Thoracic aorta (tissue), 2 donors: ENCODE measurements around the gene LCOR. TPM values are rescaled to one million over a fixed set of nuclear protein-coding genes. Genes with fewer than 3 reads are reported as not detected.

Experiments used
- ATAC-seq: fragments of 150-250 bp; one replicate; pipeline ENCODE4 v1.8.0; 2017; ENCODE audit warnings: low read depth; ENCODE audit not compliant: insufficient number of reproducible peaks, low FRiP score
- DNase-seq: peaks from one replicate; pipeline ENCODE4 v3.0.0-alpha.2; 2020; ENCODE audit warnings: low spot score
- H3K27ac ChIP-seq, 2 donors: fragments of 200-600 bp; sonication (generic); 1 replicate in 1 of 2; 2 replicates in 1 of 2; pipeline ENCODE4 v1.5.1; 2016; ENCODE audit warnings: mild to moderate bottlenecking in 2 of 2, moderate library complexity in 2 of 2
- H3K27me3 ChIP-seq: fragments of 200-600 bp; sonication (generic); replicated peaks from 2 replicates; pipeline ENCODE4 v1.6.0; 2016; ENCODE audit warnings: mild to moderate bottlenecking; ENCODE audit not compliant: insufficient read depth
- H3K36me3 ChIP-seq: fragments of 200-600 bp; sonication (generic); one replicate; pipeline ENCODE4 v1.5.1; 2016
- H3K4me1 ChIP-seq, 2 donors: fragments of 200-600 bp; sonication (generic); 1 replicate in 1 of 2; 2 replicates in 1 of 2; pipeline versions ENCODE4 v1.5.1 to v1.6.0; 2016; ENCODE audit warnings: low read depth in 2 of 2, mild to moderate bottlenecking in 1 of 2; ENCODE audit not compliant: control insufficient read depth in 1 of 2
- H3K4me3 ChIP-seq: fragments of 200-600 bp; sonication (generic); 2 replicates; pipeline ENCODE4 v1.5.1; 2016; ENCODE audit warnings: mild to moderate bottlenecking
- H3K9me3 ChIP-seq: fragments of 200-600 bp; sonication (generic); 2 replicates; pipeline ENCODE4 v1.5.1; 2016
- total RNA-seq, 2 donors: library from RNA; depleted of rRNA; stranded (reverse); fragments of >200 nt; gene quantifications; one replicate each; pipeline versions ENCODE4 v1.1.0 to v1.2.3, GENCODE V29; 2016
- TF ChIP-seq, protein P1 (sequence below): fragments of 200-600 bp; sonication (generic); IDR thresholded peaks from one replicate; pipeline ENCODE4 v1.5.1; 2019; ENCODE audit warnings: antibody characterized with exemption

LCOR gene
- total RNA-seq, 2 donors from 2014 or later = 18.3 to 23.3 TPM

GRCh38 chr10:96921655-96922054 lies 89.6 kb downstream of the LCOR start:
- no peaks in the 10 kb centered on the region for H3K27me3 ChIP-seq
- H3K4me3 ChIP-seq = no peak overlapping the region
- H3K4me1 ChIP-seq = peaks cover 6 to 16% of the 10 kb centered on the region in 2 donors
- H3K9me3 ChIP-seq = no peaks in the 10 kb centered on the region
- no peaks in the 10 kb centered on the region for H3K36me3 ChIP-seq
- DNase-seq (no peak), ATAC-seq (no peak)
- TF ChIP-seq, protein P1, sequence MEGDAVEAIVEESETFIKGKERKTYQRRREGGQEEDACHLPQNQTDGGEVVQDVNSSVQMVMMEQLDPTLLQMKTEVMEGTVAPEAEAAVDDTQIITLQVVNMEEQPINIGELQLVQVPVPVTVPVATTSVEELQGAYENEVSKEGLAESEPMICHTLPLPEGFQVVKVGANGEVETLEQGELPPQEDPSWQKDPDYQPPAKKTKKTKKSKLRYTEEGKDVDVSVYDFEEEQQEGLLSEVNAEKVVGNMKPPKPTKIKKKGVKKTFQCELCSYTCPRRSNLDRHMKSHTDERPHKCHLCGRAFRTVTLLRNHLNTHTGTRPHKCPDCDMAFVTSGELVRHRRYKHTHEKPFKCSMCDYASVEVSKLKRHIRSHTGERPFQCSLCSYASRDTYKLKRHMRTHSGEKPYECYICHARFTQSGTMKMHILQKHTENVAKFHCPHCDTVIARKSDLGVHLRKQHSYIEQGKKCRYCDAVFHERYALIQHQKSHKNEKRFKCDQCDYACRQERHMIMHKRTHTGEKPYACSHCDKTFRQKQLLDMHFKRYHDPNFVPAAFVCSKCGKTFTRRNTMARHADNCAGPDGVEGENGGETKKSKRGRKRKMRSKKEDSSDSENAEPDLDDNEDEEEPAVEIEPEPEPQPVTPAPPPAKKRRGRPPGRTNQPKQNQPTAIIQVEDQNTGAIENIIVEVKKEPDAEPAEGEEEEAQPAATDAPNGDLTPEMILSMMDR = no peak
- H3K27ac ChIP-seq = no peak overlapping the region

DNA sequence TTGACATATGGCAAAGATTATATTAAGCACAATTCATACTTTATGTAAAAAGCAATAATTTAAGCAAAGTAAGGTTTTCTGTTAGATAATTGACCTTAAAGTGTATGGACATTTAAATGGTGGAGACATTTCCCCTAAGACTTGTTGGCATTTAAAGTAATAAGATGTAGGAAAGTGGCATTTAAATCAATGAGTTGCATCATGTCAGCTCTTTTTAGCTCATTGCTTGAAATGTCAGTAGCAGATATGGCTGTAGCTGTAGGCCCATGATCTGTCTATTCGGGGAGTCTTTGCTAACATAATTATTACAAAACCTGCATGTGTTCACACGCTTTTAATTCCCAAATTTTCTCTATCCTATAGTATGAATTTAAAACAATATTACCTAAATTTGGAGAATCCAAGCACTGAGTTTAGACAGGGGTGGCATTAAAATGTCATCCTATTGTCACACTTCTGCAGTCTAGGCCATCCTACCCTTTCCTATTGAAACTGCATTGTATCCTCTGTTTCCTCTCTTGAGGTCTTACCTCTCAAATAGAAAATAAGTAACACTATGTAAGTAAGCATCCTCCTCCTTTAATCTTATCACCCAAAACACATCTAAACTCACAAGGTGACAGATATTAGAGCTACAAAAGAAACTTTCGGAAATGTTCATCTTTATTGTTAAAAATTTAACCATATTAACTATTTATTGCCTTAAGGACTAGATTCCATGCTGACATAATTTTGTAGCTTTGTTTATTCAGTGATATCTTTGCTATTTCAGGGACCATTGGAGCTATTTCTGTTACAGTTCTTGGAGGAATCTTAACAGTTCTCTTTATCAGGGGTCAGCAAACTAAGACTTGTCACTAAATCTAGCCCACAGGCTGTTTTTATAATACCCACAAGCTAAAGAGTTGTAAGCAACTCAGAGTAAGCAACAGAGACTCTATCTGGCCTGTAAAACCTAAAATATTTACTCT lies 91.2 kb downstream of the LCOR start:
- Histone ChIP-seq H3K9me3 (no peaks in the 10 kb centered on the region), H3K4me3 (peak overlapping the region; percentile 36), H3K27ac (peak overlapping the region; percentile 32 to 39), H3K27me3 (no peaks in the 10 kb centered on the region), H3K36me3 (no peaks in the 10 kb centered on the region), H3K4me1 (peaks cover 6 to 16% of the 10 kb centered on the region in 2 donors)
- DNase-seq (no peak), ATAC-seq (no peak)
- TF ChIP-seq, protein P1 = no peak

DNA sequence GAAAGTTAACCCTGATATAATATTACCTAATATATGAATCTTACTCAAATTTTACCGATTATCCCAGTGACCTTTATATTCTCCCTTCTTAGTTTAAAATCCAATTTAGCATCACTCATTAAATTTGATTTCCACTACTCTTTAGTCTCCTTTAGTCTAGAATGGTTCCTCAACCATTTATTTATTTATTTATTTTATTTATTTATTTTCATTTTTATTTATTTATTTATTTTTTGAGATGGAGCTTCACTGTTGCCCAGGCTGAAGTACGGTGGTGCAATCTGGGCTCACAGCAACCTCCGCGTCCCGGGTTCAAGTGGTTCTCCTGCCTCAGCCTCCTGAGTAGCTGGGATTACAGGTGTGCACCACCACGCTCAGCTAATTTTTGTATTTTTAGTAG lies 92.8 kb downstream of the LCOR start:
- TF ChIP-seq, protein P1 = no peak
- no peak for ATAC-seq

DNA sequence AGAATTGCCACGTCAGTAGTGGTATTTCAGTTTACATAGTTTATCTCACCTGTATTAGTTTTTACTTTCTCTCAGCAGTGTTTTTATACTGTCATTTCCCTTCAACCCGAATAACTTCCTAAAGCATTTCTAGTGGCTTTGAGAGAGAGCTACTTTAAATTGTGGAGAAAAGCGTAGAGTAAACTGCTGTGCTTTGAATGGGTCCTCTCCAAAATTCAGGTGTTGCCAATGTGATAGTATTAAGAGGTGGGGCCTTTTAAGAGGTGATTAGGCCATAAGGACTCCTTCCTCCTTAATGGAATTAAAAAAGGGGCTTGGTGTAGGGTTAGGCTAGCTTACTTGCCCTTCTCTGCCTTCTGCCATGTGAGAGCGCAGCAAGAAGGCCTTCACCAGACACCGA lies 98.4 kb downstream of the LCOR start:
- DNase-seq (no peak), ATAC-seq (no peak)
- TF ChIP-seq, protein P1 = no peak
- no peak overlapping the region for H3K27ac ChIP-seq
- no peaks in the 10 kb centered on the region for H3K9me3 ChIP-seq
- no peaks in the 10 kb centered on the region for H3K4me1 ChIP-seq
- no peaks in the 10 kb centered on the region for H3K36me3 ChIP-seq
- H3K4me3 ChIP-seq = no peak overlapping the region
- H3K27me3 ChIP-seq = no peaks in the 10 kb centered on the region

More for the DNA sequence above, 92.8 kb downstream of the LCOR start:
- Histone ChIP-seq H3K27ac (no peak overlapping the region), H3K36me3 (no peaks in the 10 kb centered on the region), H3K9me3 (no peaks in the 10 kb centered on the region), H3K27me3 (no peaks in the 10 kb centered on the region), H3K4me3 (no peak overlapping the region), H3K4me1 (peaks cover 6 to 16% of the 10 kb centered on the region in 2 donors)
- DNase-seq = no peak

GRCh38 chr10:96935148-96935547 lies 103.0 kb downstream of the LCOR start:
- no peaks in the 10 kb centered on the region for H3K36me3 ChIP-seq
- no peak for DNase-seq
- no peak for ATAC-seq

More at GRCh38 chr10:96935148-96935547, 103.0 kb downstream of the LCOR start:
- Histone ChIP-seq H3K27ac (no peak overlapping the region), H3K4me3 (no peak overlapping the region), H3K27me3 (no peaks in the 10 kb centered on the region), H3K9me3 (no peaks in the 10 kb centered on the region), H3K4me1 (no peaks in the 10 kb centered on the region)
- TF ChIP-seq, protein P1 = no peak
